Mesenchymal stem cell (in vitro differentiated cells and primary cell): Measurements from ENCODE around the gene PAWR.
"Not testable (repeated sequence)": the region's sequence is repeated elsewhere in the genome, so short reads cannot be mapped to it uniquely, and the experiment has no call there.

Source experiments
- DNase-seq: peaks from one replicate; pipeline ENCODE4 v3.0.0-alpha.2; 2013
- H2AFZ ChIP-seq: one replicate; pipeline ENCODE4 v1.6.1; 2013; ENCODE audit warnings: low read depth, mild to moderate bottlenecking, control low read depth, inconsistent platforms, low read length, moderate library complexity
- H2AK5ac ChIP-seq: 2 replicates; pipeline ENCODE4 v1.6.1; 2013; ENCODE audit warnings: low read length, moderate library complexity, mild to moderate bottlenecking, inconsistent platforms; ENCODE audit not compliant: severe bottlenecking
- H2BK120ac ChIP-seq: one replicate; pipeline ENCODE4 v1.6.1; 2013; ENCODE audit warnings: low read depth, mild to moderate bottlenecking, inconsistent platforms, low read length, moderate library complexity
- H2BK12ac ChIP-seq, 2 experiments: one replicate each; pipeline ENCODE4 v1.6.1; 2013; ENCODE audit warnings: inconsistent platforms in 2 of 2, low read length in 2 of 2, mild to moderate bottlenecking in 2 of 2, moderate library complexity in 2 of 2, control low read depth in 1 of 2
- H2BK15ac ChIP-seq: one replicate; pipeline ENCODE4 v1.6.1; 2013; ENCODE audit warnings: mild to moderate bottlenecking, low read depth, inconsistent platforms; ENCODE audit not compliant: poor library complexity, severe bottlenecking
- H2BK5ac ChIP-seq: 2 replicates; pipeline ENCODE4 v1.6.1; 2013; ENCODE audit warnings: low read depth, mild to moderate bottlenecking, low read length, control low read depth, inconsistent platforms; ENCODE audit not compliant: poor library complexity, severe bottlenecking
- H3K14ac ChIP-seq, 2 experiments: one replicate each; pipeline ENCODE4 v1.6.1; 2013; ENCODE audit warnings: inconsistent platforms in 2 of 2, low read length in 2 of 2, control low read depth in 1 of 2, mild to moderate bottlenecking in 1 of 2, moderate library complexity in 1 of 2
- H3K18ac ChIP-seq, 2 experiments: one replicate each; pipeline ENCODE4 v1.6.1; 2013; ENCODE audit warnings: inconsistent platforms in 2 of 2, low read length in 2 of 2, control low read depth in 1 of 2, low read depth in 1 of 2, mild to moderate bottlenecking in 1 of 2
- H3K23ac ChIP-seq, 2 experiments: one replicate each; pipeline ENCODE4 v1.6.1; 2013; ENCODE audit warnings: inconsistent platforms in 2 of 2, low read length in 2 of 2, mild to moderate bottlenecking in 2 of 2, moderate library complexity in 2 of 2, control low read depth in 1 of 2
- H3K27ac ChIP-seq: 2 replicates; pipeline ENCODE4 v1.5.1; 2013; ENCODE audit warnings: mild to moderate bottlenecking, moderate library complexity, low read length, control low read depth, inconsistent platforms; ENCODE audit not compliant: poor library complexity, severe bottlenecking
- H3K27me3 ChIP-seq, 2 experiments: 2 replicates each; pipeline versions ENCODE4 v1.6.1 to v1.7.0; 2013; ENCODE audit warnings: low read length in 2 of 2, mild to moderate bottlenecking in 2 of 2, moderate library complexity in 2 of 2, control low read depth in 1 of 2, inconsistent platforms in 1 of 2; ENCODE audit not compliant: control insufficient read depth in 1 of 2, insufficient read depth in 1 of 2
- H3K36me3 ChIP-seq, 2 experiments: 2 replicates each; pipeline versions ENCODE4 v1.6.1 to v1.7.0; 2013; ENCODE audit warnings: low read length in 2 of 2, control low read depth in 1 of 2, inconsistent platforms in 1 of 2, low read depth in 1 of 2, mild to moderate bottlenecking in 1 of 2; ENCODE audit not compliant: insufficient read depth in 2 of 2, control insufficient read depth in 1 of 2
- H3K4ac ChIP-seq, 2 experiments: one replicate each; pipeline ENCODE4 v1.6.1; 2013; ENCODE audit warnings: inconsistent platforms in 2 of 2, low read length in 2 of 2, mild to moderate bottlenecking in 2 of 2, moderate library complexity in 2 of 2, control low read depth in 1 of 2, low read depth in 1 of 2
- H3K4me1 ChIP-seq: 2 replicates; pipeline ENCODE4 v1.6.1; 2013; ENCODE audit warnings: low read depth, low read length, control low read depth; ENCODE audit not compliant: control insufficient read depth, insufficient read depth
- H3K4me2 ChIP-seq: 2 replicates; pipeline ENCODE4 v1.6.1; 2013; ENCODE audit warnings: low read length, mild to moderate bottlenecking, inconsistent platforms; ENCODE audit not compliant: poor library complexity, severe bottlenecking
- H3K4me3 ChIP-seq, 2 experiments: 2 replicates each; pipeline versions ENCODE4 v1.5.1 to v1.7.0; 2013; ENCODE audit warnings: low read length in 2 of 2, mild to moderate bottlenecking in 2 of 2, control low read depth in 1 of 2, low read depth in 1 of 2; ENCODE audit not compliant: insufficient read depth in 1 of 2
- H3K79me1 ChIP-seq: replicated peaks from 2 replicates; pipeline ENCODE4 v1.6.1; 2013; ENCODE audit warnings: mild to moderate bottlenecking, control low read depth, low read length, inconsistent platforms; ENCODE audit not compliant: poor library complexity, severe bottlenecking
- H3K9ac ChIP-seq: 2 replicates; pipeline ENCODE4 v1.7.0; 2013; ENCODE audit warnings: mild to moderate bottlenecking, low read length, moderate library complexity
- H3K9me3 ChIP-seq: 2 replicates; pipeline ENCODE4 v1.7.0; 2013; ENCODE audit warnings: mild to moderate bottlenecking, low read length; ENCODE audit not compliant: control insufficient read depth
- H4K8ac ChIP-seq: one replicate; pipeline ENCODE4 v1.6.1; 2013; ENCODE audit warnings: inconsistent platforms, mild to moderate bottlenecking, low read length, moderate library complexity
- H4K91ac ChIP-seq: one replicate; pipeline ENCODE4 v1.6.1; 2013; ENCODE audit warnings: mild to moderate bottlenecking, low read length, inconsistent platforms
- WGBS: methylation state at CpG from one replicate; pipeline ENCODE4 v1.1.7; 2013; ENCODE audit warnings: mixed read lengths; 5-methylcytosine and 5-hydroxymethylcytosine counted together

PAWR gene

GRCh38 chr12:79564727-79565350 lies 125.9 kb downstream of the PAWR start:
- H4K8ac ChIP-seq, H3K4me2 ChIP-seq, H3K23ac ChIP-seq, H3K27ac ChIP-seq, H3K4ac ChIP-seq, H3K9ac ChIP-seq, H2AK5ac ChIP-seq, DNase-seq, H3K14ac ChIP-seq, H3K4me3 ChIP-seq, H3K18ac ChIP-seq, H2BK5ac ChIP-seq, H3K27me3 ChIP-seq, H2AFZ ChIP-seq, H3K9me3 ChIP-seq, H3K4me1 ChIP-seq, H2BK12ac ChIP-seq, H2BK120ac ChIP-seq, H2BK15ac ChIP-seq: not testable (repeated sequence)
- over 99% methylated on average over 26 of the region's 29 CpGs for WGBS
- peaks cover 0 to 42% of the 10 kb centered on the region in 2 experiments for H3K36me3 ChIP-seq
- H4K91ac ChIP-seq: peak overlapping the region; percentile 34
- H3K79me1 ChIP-seq: peaks cover 23% of the 10 kb centered on the region

GRCh38 chr12:79563021-79563740 lies 127.6 kb downstream of the PAWR start:
- no peaks in the 10 kb centered on the region for H3K9me3 ChIP-seq
- WGBS: 100% methylated on average over 1 of the region's 3 CpGs
- H3K79me1 ChIP-seq: peaks cover 23% of the 10 kb centered on the region
- no peak overlapping the region for H3K14ac ChIP-seq
- H2BK15ac ChIP-seq: no peak overlapping the region
- no peak overlapping the region for H2BK5ac ChIP-seq
- H3K27me3 ChIP-seq: no peaks in the 10 kb centered on the region
- no peak overlapping the region for H3K18ac ChIP-seq
- no peak overlapping the region for H2BK120ac ChIP-seq
- H3K36me3 ChIP-seq: peaks cover 0 to 36% of the 10 kb centered on the region in 2 experiments
- H2BK12ac ChIP-seq: no peak overlapping the region
- no peak overlapping the region for H2AK5ac ChIP-seq
- no peaks in the 10 kb centered on the region for H3K4me1 ChIP-seq
- no peak overlapping the region for H3K4me3 ChIP-seq
- no peak overlapping the region for H3K4ac ChIP-seq
- no peak overlapping the region for H4K91ac ChIP-seq
- no peak overlapping the region for H3K27ac ChIP-seq
- no peak overlapping the region for H3K9ac ChIP-seq
- no peak overlapping the region for H3K4me2 ChIP-seq
- DNase-seq: no peak
- H3K23ac ChIP-seq: no peak overlapping the region
- H2AFZ ChIP-seq: no peak overlapping the region
- H4K8ac ChIP-seq: no peak overlapping the region

GRCh38 chr12:79561401-79562132 lies 129.2 kb downstream of the PAWR start:
- Histone ChIP-seq H3K4me2 (no peak overlapping the region), H3K36me3 (peaks cover 0 to 36% of the 10 kb centered on the region in 2 experiments), H2AK5ac (no peak overlapping the region), H2BK12ac (no peak overlapping the region), H3K4me3 (no peak overlapping the region), H2BK5ac (no peak overlapping the region), H3K79me1 (peaks cover 25% of the 10 kb centered on the region), H2BK15ac (no peak overlapping the region), H3K4me1 (no peaks in the 10 kb centered on the region), H3K14ac (no peak overlapping the region), H2BK120ac (no peak overlapping the region), H4K91ac (no peak overlapping the region), H3K23ac (no peak overlapping the region), H2AFZ (no peak overlapping the region), H3K9me3 (no peaks in the 10 kb centered on the region), H3K4ac (no peak overlapping the region), H3K27me3 (no peaks in the 10 kb centered on the region), H3K9ac (no peak overlapping the region), H4K8ac (no peak overlapping the region), H3K18ac (no peak overlapping the region), H3K27ac (no peak overlapping the region)
- no peak for DNase-seq
- WGBS: 98% methylated on average over 35 of the region's 35 CpGs

GRCh38 chr12:79560225-79560889 lies 130.4 kb downstream of the PAWR start:
- no peak for DNase-seq
- Histone ChIP-seq H2BK12ac (no peak overlapping the region), H2BK120ac (no peak overlapping the region), H3K18ac (no peak overlapping the region), H4K91ac (no peak overlapping the region), H3K4me3 (no peak overlapping the region), H3K14ac (no peak overlapping the region), H3K27me3 (no peaks in the 10 kb centered on the region), H3K9me3 (no peaks in the 10 kb centered on the region), H2BK15ac (no peak overlapping the region), H4K8ac (no peak overlapping the region), H3K23ac (no peak overlapping the region), H3K4ac (no peak overlapping the region), H3K9ac (no peak overlapping the region), H3K36me3 (peaks cover 0 to 31% of the 10 kb centered on the region in 2 experiments), H3K4me1 (no peaks in the 10 kb centered on the region), H2BK5ac (no peak overlapping the region), H2AK5ac (no peak overlapping the region), H3K79me1 (peaks cover 25% of the 10 kb centered on the region), H3K4me2 (no peak overlapping the region), H3K27ac (no peak overlapping the region), H2AFZ (no peak overlapping the region)
- WGBS: 91% methylated on average over 5 of the region's 6 CpGs
